Measurements from ENCODE around the gene HECTD3.
"Not testable (repeated sequence)": the region's sequence is repeated elsewhere in the genome, so short reads cannot be mapped to it uniquely, and the experiment has no call there.

HECTD3 gene

DNA sequence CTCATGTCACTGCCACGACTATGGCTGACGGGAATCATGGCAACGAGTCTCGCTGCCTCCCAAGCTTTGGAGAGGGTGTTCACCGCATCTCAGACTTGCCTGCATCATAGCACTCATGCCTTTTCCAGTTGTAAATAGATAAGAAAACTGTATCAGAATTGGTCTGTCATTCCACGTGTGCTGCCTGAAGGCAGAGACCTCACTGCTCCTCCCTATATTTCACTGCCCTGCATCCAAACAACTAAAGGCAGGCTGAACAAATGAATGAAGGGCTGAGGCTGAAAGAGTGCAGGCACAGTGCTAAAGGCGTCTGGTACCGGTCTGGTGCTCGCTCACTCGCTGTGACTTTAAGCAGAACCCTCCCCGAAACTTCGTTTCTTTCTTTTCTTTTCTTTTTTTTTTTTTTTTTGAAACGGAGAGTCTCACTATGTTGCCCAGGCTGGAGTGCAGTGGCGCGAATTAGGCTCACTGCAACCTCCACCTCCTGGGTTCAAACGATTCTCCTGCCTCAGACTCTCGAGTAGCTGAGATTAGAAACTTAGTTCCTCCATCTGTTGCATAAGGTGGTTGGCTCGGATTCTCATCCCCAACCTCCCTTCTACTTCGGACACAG, 25.3 kb downstream of the HECTD3 start:
- no peak for DNase-seq

DNA sequence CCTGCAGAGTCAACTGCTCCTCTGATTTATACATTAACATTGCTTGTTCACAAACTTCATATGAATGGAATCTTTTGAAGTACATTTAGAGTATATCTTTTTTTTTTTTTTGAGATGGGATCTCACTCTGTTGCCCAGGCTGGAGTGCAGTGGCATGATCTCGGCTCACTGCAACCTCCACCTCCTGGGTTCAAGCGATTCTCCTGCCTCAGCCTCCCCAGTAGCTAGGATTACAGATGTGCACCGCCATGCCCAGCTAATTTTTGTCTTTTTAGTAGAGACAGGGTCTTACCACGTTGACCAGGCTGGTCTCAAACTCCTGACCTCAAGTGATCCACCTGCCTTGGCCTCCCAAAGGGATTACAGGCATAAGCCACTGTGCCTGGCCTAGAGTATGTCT, 33.8 kb downstream of the HECTD3 start:
- DNase-seq = not testable (repeated sequence)

GRCh38 chr1:44976252-44976651, 34.9 kb downstream of the HECTD3 start:
- no peak for DNase-seq

- DNase-seq = no peak
Observed at GRCh38 chr1:44973645-44974044, 37.5 kb downstream of the HECTD3 start.

GRCh38 chr1:44970317-44970716, 40.8 kb downstream of the HECTD3 start:
- DNase-seq = peak; percentile 47

GRCh38 chr1:44964396-44964795, 46.7 kb downstream of the HECTD3 start:
- no peak for DNase-seq

DNA sequence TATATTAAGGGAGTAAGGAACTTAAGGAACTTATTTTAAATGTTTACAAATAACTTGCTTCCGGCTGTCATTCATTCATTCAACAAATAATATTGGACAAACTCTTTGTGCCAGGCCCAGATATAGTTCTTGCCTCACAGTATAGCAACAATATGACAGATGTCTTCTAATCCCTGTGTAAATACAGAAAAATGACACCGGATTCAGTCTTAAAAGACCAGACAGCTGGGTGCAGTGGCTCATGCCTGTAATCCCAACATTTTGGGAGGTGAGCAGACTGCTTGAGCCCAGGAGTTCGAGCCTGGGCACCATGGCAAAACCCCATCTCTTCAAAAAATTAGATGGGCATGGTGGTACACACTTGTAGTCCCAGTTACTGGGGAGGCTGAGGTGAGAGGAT, 48.4 kb downstream of the HECTD3 start:
- no peak for DNase-seq

- DNase-seq = not testable (repeated sequence)
Observed at GRCh38 chr1:44962022-44962421, 49.1 kb downstream of the HECTD3 start.

- peak; percentile 40 for DNase-seq
Observed at GRCh38 chr1:44957566-44957965, 53.6 kb downstream of the HECTD3 start.

DNA sequence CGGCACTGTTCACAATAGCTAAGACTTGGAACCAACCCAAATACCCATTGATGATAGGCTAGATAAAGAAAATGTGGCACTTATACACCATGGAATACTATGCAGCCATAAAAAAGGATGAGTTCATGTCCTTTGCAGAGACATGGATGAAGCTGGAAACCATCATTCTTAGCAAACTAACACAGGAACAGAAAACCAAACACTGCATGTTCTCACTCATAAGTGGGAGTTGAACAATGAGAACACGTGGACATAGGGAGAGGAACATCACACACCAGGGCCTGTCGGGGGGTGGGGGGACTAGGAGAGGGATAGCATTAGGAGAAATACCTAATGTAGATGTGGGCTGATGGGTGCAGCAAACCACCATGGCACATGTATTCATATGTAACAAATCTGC, 55.0 kb downstream of the HECTD3 start:
- DNase-seq = not testable (repeated sequence)
